Measurements from ENCODE around the gene OXGR1.

GRCh38 chr13:97005625-97006262 lies 11.5 kb upstream of the OXGR1 start:
- TF ChIP-seq CTCF (optimal IDR thresholded peaks at IDR 0.05 in 1 of 3, IDR thresholded peaks at IDR 0.05 in 1 of 3, conservative IDR thresholded peaks at IDR 0.05 in 1 of 3; ENCODE audit: extremely low read depth in 1 of 3, insufficient read depth in 2 of 3, low read length in 3 of 3) (no peak), EZH2 (IDR thresholded peaks at IDR 0.05; ENCODE audit: low read length) (no peak)

Measured in keratinocyte (primary cell).